Smooth muscle cell (in vitro differentiated cells): ENCODE results near the gene DRC7. TPM values are rescaled to one million over a fixed set of nuclear protein-coding genes. Genes with fewer than 3 reads are reported as not detected.

ENCODE experiments used
- DNase-seq: peaks from one replicate; lab custom pipeline; 2025; ENCODE audit not compliant: unreplicated experiment; lab: John Stamatoyannopoulos, UW
- H2AFZ ChIP-seq: fragments of 200-600 bp; sonication (generic); 2 replicates; pipeline ENCODE4 v1.6.0; 2016; ENCODE audit warnings: antibody characterized with exemption, low read depth, mild to moderate bottlenecking
- H3F3A ChIP-seq: fragments of 200-600 bp; sonication (generic); 2 replicates; pipeline ENCODE4 v1.6.0; 2017; ENCODE audit warnings: antibody characterized with exemption, low read depth
- H3K27ac ChIP-seq: fragments of 200-600 bp; sonication (generic); 2 replicates; pipeline ENCODE4 v1.5.1; 2016; ENCODE audit warnings: low read depth, mild to moderate bottlenecking
- H3K27me3 ChIP-seq: fragments of 200-600 bp; sonication (generic); 2 replicates; pipeline ENCODE4 v1.6.1; 2016; ENCODE audit warnings: low read depth, mild to moderate bottlenecking
- H3K36me3 ChIP-seq: fragments of 200-600 bp; sonication (generic); 2 replicates; pipeline ENCODE4 v1.5.1; 2016; ENCODE audit warnings: low read depth
- H3K4me1 ChIP-seq: fragments of 200-600 bp; sonication (generic); 2 replicates; pipeline ENCODE4 v1.5.1; 2016; ENCODE audit warnings: low read depth
- H3K4me2 ChIP-seq: fragments of 200-600 bp; sonication (generic); 2 replicates; pipeline ENCODE4 v1.6.0; 2016; ENCODE audit warnings: mild to moderate bottlenecking
- H3K4me3 ChIP-seq: fragments of 200-600 bp; sonication (generic); 2 replicates; pipeline ENCODE4 v1.5.1; 2016; ENCODE audit warnings: mild to moderate bottlenecking
- H3K79me2 ChIP-seq: fragments of 200-600 bp; sonication (generic); 2 replicates; pipeline ENCODE4 v1.6.0; 2016; ENCODE audit warnings: low read depth, mild to moderate bottlenecking
- H3K9ac ChIP-seq: fragments of 200-600 bp; sonication (generic); 2 replicates; pipeline ENCODE4 v1.6.0; 2016; ENCODE audit warnings: low read depth
- H3K9me3 ChIP-seq: fragments of 200-600 bp; sonication (generic); replicated peaks from 2 replicates; pipeline ENCODE4 v1.5.1; 2016; ENCODE audit warnings: low read depth
- H4K20me1 ChIP-seq: fragments of 200-600 bp; sonication (generic); 2 replicates; pipeline ENCODE4 v1.6.0; 2016; ENCODE audit warnings: low read depth
- CTCF ChIP-seq: fragments of 200-600 bp; sonication (generic); IDR thresholded peaks from 2 replicates; pipeline ENCODE4 v1.5.1; 2017; ENCODE audit warnings: borderline replicate concordance, mild to moderate bottlenecking, antibody characterized with exemption; ENCODE audit not compliant: insufficient read depth, poor library complexity, severe bottlenecking
- WGBS: methylation state at CpG from one replicate; pipeline ENCODE4 v1.1.7; 2016; ENCODE audit warnings: low lambda C conversion rate; 5-methylcytosine and 5-hydroxymethylcytosine counted together
- polyA plus RNA-seq: library from polyadenylated mRNA; unstranded; fragments of >200 nt; fragmentation: Nextera tagmentation; extraction: Ambion mirVana; gene quantifications from 2 replicates; pipeline ENCODE4 v1.2.1, GENCODE V29; 2016
- total RNA-seq: library from RNA; depleted of rRNA; stranded (reverse); fragments of >200 nt; gene quantifications from 2 replicates; pipeline ENCODE4 v1.2.3, GENCODE V29; 2014

DRC7 gene
- total and polyA plus RNA-seq, 2 experiments from 2014 or later = 0.94 TPM; not detected in 1

- H3K4me1 ChIP-seq = no peaks in the 10 kb centered on the region
- H3K9ac ChIP-seq = no peak overlapping the region
- H3F3A ChIP-seq = no peaks in the 10 kb centered on the region
- DNase-seq = no peak
- no peaks in the 10 kb centered on the region for H3K79me2 ChIP-seq
- H3K36me3 ChIP-seq = no peaks in the 10 kb centered on the region
- WGBS = 96% methylated on average over 6 of the region's 6 CpGs
- no peak overlapping the region for H3K4me3 ChIP-seq
- no peak for TF ChIP-seq CTCF
- no peaks in the 10 kb centered on the region for H3K9me3 ChIP-seq
- H4K20me1 ChIP-seq = peaks cover 3% of the 10 kb centered on the region
- H3K27me3 ChIP-seq = no peaks in the 10 kb centered on the region
- H2AFZ ChIP-seq = no peak overlapping the region
- H3K27ac ChIP-seq = no peak overlapping the region
- no peak overlapping the region for H3K4me2 ChIP-seq
These were observed 57.6 kb downstream of the DRC7 start for GRCh38 chr16:57752203-57752580.

- H3K4me1 ChIP-seq = no peaks in the 10 kb centered on the region
- H4K20me1 ChIP-seq = peaks cover 3% of the 10 kb centered on the region
- no peaks in the 10 kb centered on the region for H3K36me3 ChIP-seq
- H3K9ac ChIP-seq = no peak overlapping the region
- no peak for TF ChIP-seq CTCF
- WGBS = 89% methylated on average over 32 of the region's 44 CpGs
- no peaks in the 10 kb centered on the region for H3K27me3 ChIP-seq
- H2AFZ ChIP-seq = no peak overlapping the region
- no peak overlapping the region for H3K27ac ChIP-seq
- no peaks in the 10 kb centered on the region for H3K79me2 ChIP-seq
- no peak overlapping the region for H3K4me2 ChIP-seq
- no peak for DNase-seq
- H3K9me3 ChIP-seq = no peaks in the 10 kb centered on the region
- H3F3A ChIP-seq = no peaks in the 10 kb centered on the region
- no peak overlapping the region for H3K4me3 ChIP-seq
These were observed 58.2 kb downstream of the DRC7 start for GRCh38 chr16:57752581-57753447.

GRCh38 chr16:57753448-57754353, 59.1 kb downstream of the DRC7 start:
- H3K27ac ChIP-seq = no peak overlapping the region
- no peak for DNase-seq
- whole genome bisulfite sequencing = 93% methylated on average over 31 of the region's 32 CpGs

More at GRCh38 chr16:57753448-57754353, 59.1 kb downstream of the DRC7 start:
- H3K36me3 ChIP-seq = no peaks in the 10 kb centered on the region
- no peak overlapping the region for H3K4me2 ChIP-seq
- H3K79me2 ChIP-seq = no peaks in the 10 kb centered on the region
- H3K4me1 ChIP-seq = no peaks in the 10 kb centered on the region
- H3K9ac ChIP-seq = no peak overlapping the region
- no peaks in the 10 kb centered on the region for H3K9me3 ChIP-seq
- no peak for TF ChIP-seq CTCF
- H4K20me1 ChIP-seq = peaks cover 3% of the 10 kb centered on the region
- H2AFZ ChIP-seq = no peak overlapping the region
- H3K27me3 ChIP-seq = no peaks in the 10 kb centered on the region
- no peak overlapping the region for H3K4me3 ChIP-seq
- H3F3A ChIP-seq = no peaks in the 10 kb centered on the region
